ENCODE results near the gene CACFD1. TPM values are rescaled to one million over a fixed set of nuclear protein-coding genes. Genes with fewer than 3 reads are reported as not detected.

CACFD1 gene
- total and polyA plus RNA-seq, 2 of the 13 experiments (the other 11 are each of a cell fraction or from before 2014, with no cell fraction given), result 13.8 to 14.6 TPM

DNA sequence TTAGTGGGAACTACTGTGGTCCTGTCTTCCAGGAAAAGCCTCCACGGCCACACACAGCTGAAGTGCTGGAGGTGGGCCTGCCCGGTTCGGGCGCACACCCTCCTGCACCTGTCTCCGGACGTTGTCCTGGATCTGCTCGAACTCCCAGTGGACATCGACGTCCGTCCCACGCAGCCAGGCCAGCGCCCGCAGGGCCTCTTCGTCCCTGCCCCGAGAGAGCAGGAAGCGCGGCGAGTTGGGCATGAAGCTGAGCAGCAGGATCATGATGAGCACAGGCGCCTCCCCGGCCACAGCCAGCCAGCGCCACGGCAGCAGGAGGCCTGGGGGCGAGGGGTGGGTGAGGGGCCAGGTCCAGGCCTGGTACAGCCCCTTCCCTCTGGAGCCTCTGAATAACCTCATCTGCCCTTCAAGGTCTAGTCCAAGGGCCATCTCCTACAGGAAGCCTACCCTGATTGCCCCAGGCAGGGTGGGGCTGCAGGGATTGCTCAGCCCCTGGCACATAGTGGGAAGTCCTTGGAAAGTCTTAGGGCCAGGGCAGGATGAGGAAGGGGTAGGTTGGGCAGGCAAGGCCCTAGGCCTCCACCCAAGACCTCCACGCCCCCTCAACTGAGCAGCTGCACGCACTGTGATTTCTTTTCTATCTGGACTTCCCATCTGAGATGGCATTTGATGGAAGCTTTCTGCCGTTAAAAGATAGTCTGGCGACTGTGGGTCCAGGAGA is 15.7 kb downstream of the CACFD1 start (continued):
- TF ChIP-seq KDM1A (CRISPR knock-in tag; IDR thresholded peaks at IDR 0.05) (no peak), PHF8 (CRISPR knock-in tag; IDR thresholded peaks at IDR 0.05) (no peak)

DNA sequence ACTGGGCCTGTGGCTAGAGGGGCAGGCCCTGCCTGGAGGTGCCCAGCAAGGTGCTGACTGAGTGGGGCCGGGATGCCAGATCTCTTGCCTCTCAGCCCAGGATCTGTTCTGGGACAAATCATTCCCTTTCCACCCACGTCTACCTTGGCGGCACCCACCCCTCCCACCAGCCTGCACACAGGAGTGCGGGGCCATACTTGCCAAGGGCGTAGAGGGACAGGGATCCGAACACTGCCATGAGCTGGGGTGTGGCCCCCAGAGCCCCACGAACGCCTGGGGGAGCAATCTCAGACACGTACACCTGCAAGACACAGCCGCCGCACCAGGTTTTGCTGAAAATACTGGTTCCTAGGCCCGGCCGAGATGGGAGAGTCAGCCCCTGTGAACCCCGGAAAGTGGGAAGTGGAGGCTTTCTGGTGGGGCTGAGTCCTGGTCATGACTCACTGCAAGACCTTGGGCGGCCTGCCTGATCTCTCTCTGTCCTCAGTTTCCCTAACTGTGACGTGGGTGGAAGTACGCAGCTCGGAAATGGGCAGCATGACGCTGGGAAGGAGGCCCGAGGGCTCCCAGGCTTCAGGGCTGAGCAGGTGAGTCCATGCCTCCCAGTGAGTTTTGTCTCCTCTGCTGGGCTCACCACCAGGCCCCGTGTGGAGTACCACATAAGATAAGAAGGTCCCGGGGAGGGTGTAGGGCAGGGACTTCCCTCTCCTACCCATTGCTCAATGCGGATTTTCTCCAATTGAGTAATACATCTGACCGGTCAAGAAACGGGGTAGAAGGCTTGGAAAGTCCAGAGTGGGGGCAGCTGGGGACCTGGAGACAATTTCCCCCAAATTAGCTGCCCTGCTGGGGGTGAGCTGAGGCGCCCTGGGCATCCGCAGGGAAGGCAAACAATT is 16.5 kb downstream of the CACFD1 start:
- WGBS (ENCODE audit: low lambda C conversion rate), result 90% methylated on average over 21 of the region's 27 CpGs
- no TSS peak for BruUV-seq (replicated peaks)
- H3K27ac ChIP-seq (ENCODE audit: extremely low read length, insufficient read depth, low read length), result no peak overlapping the region
- in situ Hi-C loops (cut with HindIII; ENCODE audit: extremely low pct_ligation_motif_present, low pct_unique_long_range_greater_than_20kb) (no loop called here), intact Hi-C loops (cut with micrococcal nuclease; ENCODE audit: unreplicated experiment) (no loop called here)
- DNase-seq (ENCODE audit: low spot score) (no peak), FAIRE-seq (no peak), ATAC-seq (no peak)
- no peak overlapping the region for H3K4me3 ChIP-seq (replicated peaks in 1 of 3; ENCODE audit: insufficient read depth in 1 of 3, low read depth in 2 of 3, low read length in 3 of 3)
- no peaks in the 10 kb centered on the region for H3K79me2 ChIP-seq (ENCODE audit: insufficient read depth, low read length)
- no peak overlapping the region for H2AFZ ChIP-seq (ENCODE audit: low read length)
- no peak overlapping the region for H3K4me2 ChIP-seq (ENCODE audit: low read depth, low read length)
- no peak overlapping the region for H3K9ac ChIP-seq (ENCODE audit: insufficient read depth, low read depth, low read length)
- ChIA-PET POLR2A (interaction anchor here (3.9 kb wide), 1 partner anchor 17 kb away, joined by 50 read pairs; the partner anchor contains the start of gene CACFD1), CTCF (ENCODE audit: low intra/inter-chr PET ratio, low total read pairs) (no interaction called here)
- H3K9me3 ChIP-seq (ENCODE audit: low read length), result no peaks in the 10 kb centered on the region
- H3K36me3 ChIP-seq (replicated peaks in 1 of 2; ENCODE audit: control insufficient read depth in 1 of 2, insufficient read depth in 2 of 2, low read length in 2 of 2), result 0 out of 5 replicates have a peak, but pooled peaks cover 0 to 3% of the 10 kb centered on the region in 2 experiments
- H4K20me1 ChIP-seq (ENCODE audit: insufficient read depth, low read length), result 0 out of 2 replicates have a peak, but pooled peaks cover 2% of the 10 kb centered on the region
- TF ChIP-seq JUNB (CRISPR knock-in tag; IDR thresholded peaks at IDR 0.05; ENCODE audit: borderline replicate concordance) (no peak), ZNF136 (CRISPR knock-in tag; IDR thresholded peaks at IDR 0.05; ENCODE audit: low read depth) (no peak)
- TF ChIP-seq, protein P1, sequence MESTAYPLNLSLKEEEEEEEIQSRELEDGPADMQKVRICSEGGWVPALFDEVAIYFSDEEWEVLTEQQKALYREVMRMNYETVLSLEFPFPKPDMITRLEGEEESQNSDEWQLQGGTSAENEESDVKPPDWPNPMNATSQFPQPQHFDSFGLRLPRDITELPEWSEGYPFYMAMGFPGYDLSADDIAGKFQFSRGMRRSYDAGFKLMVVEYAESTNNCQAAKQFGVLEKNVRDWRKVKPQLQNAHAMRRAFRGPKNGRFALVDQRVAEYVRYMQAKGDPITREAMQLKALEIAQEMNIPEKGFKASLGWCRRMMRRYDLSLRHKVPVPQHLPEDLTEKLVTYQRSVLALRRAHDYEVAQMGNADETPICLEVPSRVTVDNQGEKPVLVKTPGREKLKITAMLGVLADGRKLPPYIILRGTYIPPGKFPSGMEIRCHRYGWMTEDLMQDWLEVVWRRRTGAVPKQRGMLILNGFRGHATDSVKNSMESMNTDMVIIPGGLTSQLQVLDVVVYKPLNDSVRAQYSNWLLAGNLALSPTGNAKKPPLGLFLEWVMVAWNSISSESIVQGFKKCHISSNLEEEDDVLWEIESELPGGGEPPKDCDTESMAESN (CRISPR knock-in tag; conservative IDR thresholded peaks at IDR 0.05), result no peak
- peaks cover 23% of the 10 kb centered on the region for H3K4me1 ChIP-seq (ENCODE audit: insufficient read depth, low read length)
- H3K27me3 ChIP-seq (ENCODE audit: control insufficient read depth in 1 of 2, insufficient read depth in 2 of 2, low read length in 2 of 2), result peaks cover 0 to 13% of the 10 kb centered on the region in 2 experiments

Data from HepG2 (cell line).